ENCODE data around the gene THAP10.
"Not testable (repeated sequence)": the region's sequence is repeated elsewhere in the genome, so short reads cannot be mapped to it uniquely, and the experiment has no call there.

Gene THAP10

GRCh38 chr15:70892002-70892911, at the start of gene THAP10, which contains the start of gene LRRC49:
Gene THAP10, minus strand, starts transcription at chr15:70892433. Its CDS starts 161 bp downstream, at chr15:70892272.
Gene LRRC49, plus strand, starts transcription at chr15:70892826. Its CDS starts 69 bp downstream, at chr15:70892895.
- DNase-seq, result peak; percentile 75

GRCh38 chr15:70936326-70936725, 44.1 kb upstream of the THAP10 start:
- DNase-seq, result no peak

GRCh38 chr15:70935631-70936030, 43.4 kb upstream of the THAP10 start:
- no peak for DNase-seq

GRCh38 chr15:70933411-70933810, 41.2 kb upstream of the THAP10 start:
- DNase-seq, result no peak

- no peak for DNase-seq
Measured at GRCh38 chr15:70932397-70932796, 40.2 kb upstream of the THAP10 start.

- no peak for DNase-seq
Measured at GRCh38 chr15:70931821-70932220, 39.6 kb upstream of the THAP10 start.

- DNase-seq, result not testable (repeated sequence)
Measured at GRCh38 chr15:70926914-70927313, 34.7 kb upstream of the THAP10 start.

GRCh38 chr15:70923311-70924080, 31.3 kb upstream of the THAP10 start:
- no peak for DNase-seq

- DNase-seq, result no peak
Measured at GRCh38 chr15:70922119-70922518, 29.9 kb upstream of the THAP10 start.

GRCh38 chr15:70920981-70921696, 28.9 kb upstream of the THAP10 start:
- no peak for DNase-seq

- no peak for DNase-seq
Measured at GRCh38 chr15:70917955-70918354, 25.7 kb upstream of the THAP10 start.

GRCh38 chr15:70916531-70916930, 24.3 kb upstream of the THAP10 start:
- DNase-seq, result no peak

GRCh38 chr15:70912187-70912586, 20.0 kb upstream of the THAP10 start:
- DNase-seq, result no peak

- no peak for DNase-seq
Measured at GRCh38 chr15:70910958-70911357, 18.7 kb upstream of the THAP10 start.

- DNase-seq, result no peak
Measured at GRCh38 chr15:70907784-70908471, 15.7 kb upstream of the THAP10 start.

- no peak for DNase-seq
Measured at GRCh38 chr15:70906842-70907241, 14.6 kb upstream of the THAP10 start.

GRCh38 chr15:70902107-70902506, 9.9 kb upstream of the THAP10 start:
- no peak for DNase-seq

- DNase-seq, result no peak
Measured at GRCh38 chr15:70892912-70893560, 803 bp upstream of the THAP10 start.

GRCh38 chr15:70882361-70882760, 9.9 kb downstream of the THAP10 start:
- DNase-seq, result no peak

- DNase-seq, result no peak
Measured at GRCh38 chr15:70880781-70881180, 11.5 kb downstream of the THAP10 start.

GRCh38 chr15:70879401-70879800, 12.8 kb downstream of the THAP10 start:
- no peak for DNase-seq

GRCh38 chr15:70876683-70877082, 15.6 kb downstream of the THAP10 start:
- no peak for DNase-seq
